Mesenchymal stem cell (in vitro differentiated cells and primary cell): ENCODE measurements around the gene OXA1L.
"Not testable (repeated sequence)": the region's sequence is repeated elsewhere in the genome, so short reads cannot be mapped to it uniquely, and the experiment has no call there.

ENCODE experiments used
- DNase-seq: peaks from one replicate; pipeline ENCODE4 v3.0.0-alpha.2; 2013
- H2AFZ ChIP-seq: one replicate; pipeline ENCODE4 v1.6.1; 2013; ENCODE audit warnings: low read depth, mild to moderate bottlenecking, control low read depth, inconsistent platforms, low read length, moderate library complexity
- H2AK5ac ChIP-seq: 2 replicates; pipeline ENCODE4 v1.6.1; 2013; ENCODE audit warnings: low read length, moderate library complexity, mild to moderate bottlenecking, inconsistent platforms; ENCODE audit not compliant: severe bottlenecking
- H2BK120ac ChIP-seq: one replicate; pipeline ENCODE4 v1.6.1; 2013; ENCODE audit warnings: low read depth, mild to moderate bottlenecking, inconsistent platforms, low read length, moderate library complexity
- H2BK12ac ChIP-seq, 2 experiments: one replicate each; pipeline ENCODE4 v1.6.1; 2013; ENCODE audit warnings: inconsistent platforms in 2 of 2, low read length in 2 of 2, mild to moderate bottlenecking in 2 of 2, moderate library complexity in 2 of 2, control low read depth in 1 of 2
- H2BK15ac ChIP-seq: one replicate; pipeline ENCODE4 v1.6.1; 2013; ENCODE audit warnings: mild to moderate bottlenecking, low read depth, inconsistent platforms; ENCODE audit not compliant: poor library complexity, severe bottlenecking
- H2BK5ac ChIP-seq: 2 replicates; pipeline ENCODE4 v1.6.1; 2013; ENCODE audit warnings: low read depth, mild to moderate bottlenecking, low read length, control low read depth, inconsistent platforms; ENCODE audit not compliant: poor library complexity, severe bottlenecking
- H3K14ac ChIP-seq, 2 experiments: one replicate each; pipeline ENCODE4 v1.6.1; 2013; ENCODE audit warnings: inconsistent platforms in 2 of 2, low read length in 2 of 2, control low read depth in 1 of 2, mild to moderate bottlenecking in 1 of 2, moderate library complexity in 1 of 2
- H3K18ac ChIP-seq, 2 experiments: one replicate each; pipeline ENCODE4 v1.6.1; 2013; ENCODE audit warnings: inconsistent platforms in 2 of 2, low read length in 2 of 2, control low read depth in 1 of 2, low read depth in 1 of 2, mild to moderate bottlenecking in 1 of 2
- H3K23ac ChIP-seq, 2 experiments: one replicate each; pipeline ENCODE4 v1.6.1; 2013; ENCODE audit warnings: inconsistent platforms in 2 of 2, low read length in 2 of 2, mild to moderate bottlenecking in 2 of 2, moderate library complexity in 2 of 2, control low read depth in 1 of 2
- H3K27ac ChIP-seq: 2 replicates; pipeline ENCODE4 v1.5.1; 2013; ENCODE audit warnings: mild to moderate bottlenecking, moderate library complexity, low read length, control low read depth, inconsistent platforms; ENCODE audit not compliant: poor library complexity, severe bottlenecking
- H3K27me3 ChIP-seq, 2 experiments: 2 replicates each; pipeline versions ENCODE4 v1.6.1 to v1.7.0; 2013; ENCODE audit warnings: low read length in 2 of 2, mild to moderate bottlenecking in 2 of 2, moderate library complexity in 2 of 2, control low read depth in 1 of 2, inconsistent platforms in 1 of 2; ENCODE audit not compliant: control insufficient read depth in 1 of 2, insufficient read depth in 1 of 2
- H3K36me3 ChIP-seq, 2 experiments: 2 replicates each; pipeline versions ENCODE4 v1.6.1 to v1.7.0; 2013; ENCODE audit warnings: low read length in 2 of 2, control low read depth in 1 of 2, inconsistent platforms in 1 of 2, low read depth in 1 of 2, mild to moderate bottlenecking in 1 of 2; ENCODE audit not compliant: insufficient read depth in 2 of 2, control insufficient read depth in 1 of 2
- H3K4ac ChIP-seq, 2 experiments: one replicate each; pipeline ENCODE4 v1.6.1; 2013; ENCODE audit warnings: inconsistent platforms in 2 of 2, low read length in 2 of 2, mild to moderate bottlenecking in 2 of 2, moderate library complexity in 2 of 2, control low read depth in 1 of 2, low read depth in 1 of 2
- H3K4me1 ChIP-seq: 2 replicates; pipeline ENCODE4 v1.6.1; 2013; ENCODE audit warnings: low read depth, low read length, control low read depth; ENCODE audit not compliant: control insufficient read depth, insufficient read depth
- H3K4me2 ChIP-seq: 2 replicates; pipeline ENCODE4 v1.6.1; 2013; ENCODE audit warnings: low read length, mild to moderate bottlenecking, inconsistent platforms; ENCODE audit not compliant: poor library complexity, severe bottlenecking
- H3K4me3 ChIP-seq, 2 experiments: 2 replicates each; pipeline versions ENCODE4 v1.5.1 to v1.7.0; 2013; ENCODE audit warnings: low read length in 2 of 2, mild to moderate bottlenecking in 2 of 2, control low read depth in 1 of 2, low read depth in 1 of 2; ENCODE audit not compliant: insufficient read depth in 1 of 2
- H3K79me1 ChIP-seq: replicated peaks from 2 replicates; pipeline ENCODE4 v1.6.1; 2013; ENCODE audit warnings: mild to moderate bottlenecking, control low read depth, low read length, inconsistent platforms; ENCODE audit not compliant: poor library complexity, severe bottlenecking
- H3K9ac ChIP-seq: 2 replicates; pipeline ENCODE4 v1.7.0; 2013; ENCODE audit warnings: mild to moderate bottlenecking, low read length, moderate library complexity
- H3K9me3 ChIP-seq: 2 replicates; pipeline ENCODE4 v1.7.0; 2013; ENCODE audit warnings: mild to moderate bottlenecking, low read length; ENCODE audit not compliant: control insufficient read depth
- H4K8ac ChIP-seq: one replicate; pipeline ENCODE4 v1.6.1; 2013; ENCODE audit warnings: inconsistent platforms, mild to moderate bottlenecking, low read length, moderate library complexity
- H4K91ac ChIP-seq: one replicate; pipeline ENCODE4 v1.6.1; 2013; ENCODE audit warnings: mild to moderate bottlenecking, low read length, inconsistent platforms
- WGBS: methylation state at CpG from one replicate; pipeline ENCODE4 v1.1.7; 2013; ENCODE audit warnings: mixed read lengths; 5-methylcytosine and 5-hydroxymethylcytosine counted together

Gene OXA1L

GRCh38 chr14:22805235-22805634 lies 38.7 kb downstream of the OXA1L start:
- not testable (repeated sequence) for H3K9ac ChIP-seq, H3K4ac ChIP-seq, H3K36me3 ChIP-seq, H2BK15ac ChIP-seq, H4K8ac ChIP-seq, H3K23ac ChIP-seq, H2BK5ac ChIP-seq, H2BK120ac ChIP-seq, H3K27ac ChIP-seq, H3K4me3 ChIP-seq, H2AFZ ChIP-seq, H4K91ac ChIP-seq, H3K27me3 ChIP-seq, H3K14ac ChIP-seq, DNase-seq, H2BK12ac ChIP-seq, H3K4me1 ChIP-seq, H3K4me2 ChIP-seq, H2AK5ac ChIP-seq, H3K79me1 ChIP-seq, H3K18ac ChIP-seq, H3K9me3 ChIP-seq
- WGBS: 82% methylated on average over 4 of the region's 4 CpGs

DNA sequence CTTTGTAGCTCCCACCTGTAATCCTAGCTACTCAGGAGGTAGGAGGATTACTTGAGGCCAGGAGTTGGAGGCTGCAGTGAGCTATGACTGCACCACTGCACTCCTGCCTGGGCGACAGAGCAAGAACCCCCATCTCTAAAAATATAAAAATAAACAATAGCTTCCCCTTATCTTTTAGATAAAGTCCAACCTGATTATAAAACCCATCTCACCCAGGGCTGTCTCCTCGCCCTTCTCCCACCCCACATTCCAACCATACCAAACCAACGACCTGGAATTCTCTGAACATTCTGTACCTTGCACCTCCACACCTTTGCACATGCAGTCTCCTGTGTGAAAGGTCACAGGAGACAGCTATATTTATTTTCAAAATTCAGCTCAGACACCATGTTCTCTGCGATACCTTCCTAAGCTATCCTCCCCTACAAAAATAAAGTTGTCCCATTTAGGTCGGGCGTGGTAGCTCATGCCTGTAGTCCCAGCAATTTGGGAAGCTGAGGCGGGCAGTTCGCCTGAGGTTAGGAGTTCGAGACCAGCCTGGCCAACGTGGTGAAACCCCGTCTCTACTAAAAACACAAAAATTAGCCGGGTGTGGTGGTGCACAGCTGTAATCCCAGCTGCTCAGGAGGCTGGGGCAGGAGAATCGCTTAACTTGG lies 41.1 kb downstream of the OXA1L start:
- Histone ChIP-seq H2AK5ac (no peak overlapping the region), H3K36me3 (no peaks in the 10 kb centered on the region), H3K18ac (no peak overlapping the region), H2BK12ac (no peak overlapping the region), H3K14ac (no peak overlapping the region), H2BK5ac (no peak overlapping the region), H4K8ac (no peak overlapping the region), H3K4me3 (no peak overlapping the region), H3K4ac (no peak overlapping the region), H3K27me3 (peaks cover 0 to 5% of the 10 kb centered on the region in 2 experiments), H3K4me1 (no peaks in the 10 kb centered on the region), H3K27ac (no peak overlapping the region), H3K4me2 (no peak overlapping the region), H4K91ac (no peak overlapping the region), H3K23ac (no peak overlapping the region), H2BK15ac (no peak overlapping the region), H2AFZ (no peak overlapping the region), H3K9ac (no peak overlapping the region), H3K79me1 (no peaks in the 10 kb centered on the region), H2BK120ac (no peak overlapping the region), H3K9me3 (no peaks in the 10 kb centered on the region)
- DNase-seq: no peak
- 83% methylated on average over 13 of the region's 13 CpGs for WGBS

- H3K79me1 ChIP-seq: no peaks in the 10 kb centered on the region
- no peak overlapping the region for H3K4me3 ChIP-seq
- H3K14ac ChIP-seq: no peak overlapping the region
- H3K9ac ChIP-seq: no peak overlapping the region
- no peak overlapping the region for H4K91ac ChIP-seq
- peaks cover 0 to 1% of the 10 kb centered on the region in 2 experiments for H3K27me3 ChIP-seq
- H3K18ac ChIP-seq: no peak overlapping the region
- H2AFZ ChIP-seq: no peak overlapping the region
- DNase-seq: no peak
- H2BK15ac ChIP-seq: no peak overlapping the region
- WGBS: 86% methylated on average over 5 of the region's 5 CpGs
- H3K23ac ChIP-seq: no peak overlapping the region
- no peak overlapping the region for H3K27ac ChIP-seq
- no peak overlapping the region for H3K4me2 ChIP-seq
- H2BK5ac ChIP-seq: no peak overlapping the region
- no peak overlapping the region for H3K4ac ChIP-seq
- no peaks in the 10 kb centered on the region for H3K4me1 ChIP-seq
- H2BK12ac ChIP-seq: no peak overlapping the region
- no peaks in the 10 kb centered on the region for H3K9me3 ChIP-seq
- no peak overlapping the region for H4K8ac ChIP-seq
- no peaks in the 10 kb centered on the region for H3K36me3 ChIP-seq
- H2AK5ac ChIP-seq: no peak overlapping the region
- no peak overlapping the region for H2BK120ac ChIP-seq
Observed at GRCh38 chr14:22808388-22809209, 42.1 kb downstream of the OXA1L start.

DNA sequence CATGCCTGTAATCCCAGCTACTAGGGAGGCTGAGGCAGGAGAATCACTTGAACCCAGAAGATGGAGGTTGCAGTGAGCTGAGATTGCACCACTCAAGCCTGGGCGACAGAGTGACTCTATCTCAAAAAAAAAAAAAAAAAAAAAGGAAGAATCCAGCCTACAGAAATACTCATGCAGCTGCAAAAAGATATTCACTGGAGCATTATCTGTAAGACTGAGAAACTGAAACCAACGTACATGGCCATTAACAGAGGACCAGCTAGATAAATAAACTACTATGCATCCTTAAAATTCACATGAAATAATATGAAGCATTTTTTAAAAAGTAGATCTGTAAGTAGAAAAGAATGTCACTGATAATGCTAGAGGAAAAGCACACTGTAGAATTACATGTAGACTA lies 45.2 kb downstream of the OXA1L start:
- 100% methylated on average over 1 of the region's 2 CpGs for WGBS
- no peak overlapping the region for H3K27ac ChIP-seq
- H3K36me3 ChIP-seq: no peaks in the 10 kb centered on the region
- no peak overlapping the region for H2BK15ac ChIP-seq
- H3K14ac ChIP-seq: no peak overlapping the region
- DNase-seq: peak; percentile 16
- H3K4ac ChIP-seq: no peak overlapping the region
- H3K9ac ChIP-seq: no peak overlapping the region
- peaks cover 9% of the 10 kb centered on the region for H3K4me1 ChIP-seq
- no peak overlapping the region for H2AFZ ChIP-seq
- H4K91ac ChIP-seq: no peak overlapping the region
- no peak overlapping the region for H3K4me3 ChIP-seq
- H2BK120ac ChIP-seq: no peak overlapping the region
- no peak overlapping the region for H2BK12ac ChIP-seq
- H3K23ac ChIP-seq: no peak overlapping the region
- no peaks in the 10 kb centered on the region for H3K9me3 ChIP-seq
- H4K8ac ChIP-seq: no peak overlapping the region
- no peak overlapping the region for H3K18ac ChIP-seq
- no peaks in the 10 kb centered on the region for H3K27me3 ChIP-seq
- H3K4me2 ChIP-seq: no peak overlapping the region
- H2BK5ac ChIP-seq: no peak overlapping the region
- no peak overlapping the region for H2AK5ac ChIP-seq
- no peaks in the 10 kb centered on the region for H3K79me1 ChIP-seq
